ENCODE data around the gene PLCB1. TPM values are rescaled to one million over a fixed set of nuclear protein-coding genes. Genes with fewer than 3 reads are reported as not detected.
A peak's percentile ranks its signal among the peaks of the same experiment; 100 is the strongest.
"Not testable (repeated sequence)": the region's sequence is repeated elsewhere in the genome, so short reads cannot be mapped to it uniquely, and the experiment has no call there.

The PLCB1 gene
- total and polyA plus RNA-seq, 2 donors, result 16.8 to 147 TPM

GRCh38 chr20:8350225-8350624 is 218.2 kb downstream of the PLCB1 start:
- H3K4me1 ChIP-seq (ENCODE audit: insufficient read depth); H3K27ac ChIP-seq (ENCODE audit: low read depth); DNase-seq (ENCODE audit: extremely low spot score); H3K36me3 ChIP-seq (ENCODE audit: insufficient read depth); H3K4me3 ChIP-seq (ENCODE audit: low read depth, low read length): not testable (repeated sequence)
- 94% methylated on average over 2 of the region's 2 CpGs for WGBS

GRCh38 chr20:8352486-8352885 is 220.4 kb downstream of the PLCB1 start:
- 99% methylated on average over 1 of the region's 1 CpG for WGBS
- DNase-seq (ENCODE audit: extremely low spot score), result no peak
- Histone ChIP-seq H3K4me1 (ENCODE audit: insufficient read depth) (no peaks in the 10 kb centered on the region), H3K27ac (ENCODE audit: low read depth) (no peak overlapping the region), H3K4me3 (ENCODE audit: low read depth, low read length) (no peak overlapping the region), H3K36me3 (ENCODE audit: insufficient read depth) (no peaks in the 10 kb centered on the region)

DNA sequence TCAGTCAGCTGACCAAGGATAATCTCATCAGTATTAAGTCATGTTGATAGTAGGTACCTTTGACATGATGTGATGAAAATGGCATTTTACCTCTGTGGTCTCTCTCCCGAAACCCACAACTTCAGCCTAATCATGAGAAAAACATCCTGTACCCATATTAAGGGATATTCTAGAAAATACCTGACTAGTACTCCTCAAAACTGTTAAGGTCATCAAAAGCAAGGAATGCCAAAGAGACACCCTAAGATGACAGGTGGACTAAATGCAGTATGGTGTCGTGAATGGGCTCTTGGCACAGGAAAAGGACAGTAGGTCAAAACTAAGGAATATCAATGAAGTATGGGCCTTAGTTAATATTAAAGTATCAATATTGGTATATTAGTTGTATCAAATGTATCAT is 221.4 kb downstream of the PLCB1 start:
- Histone ChIP-seq H3K4me3 (ENCODE audit: low read depth, low read length) (no peak overlapping the region), H3K27ac (ENCODE audit: low read depth) (no peak overlapping the region), H3K4me1 (ENCODE audit: insufficient read depth) (no peaks in the 10 kb centered on the region), H3K36me3 (ENCODE audit: insufficient read depth) (no peaks in the 10 kb centered on the region)
- 97% methylated on average over 2 of the region's 2 CpGs for WGBS
- no peak for DNase-seq (ENCODE audit: extremely low spot score)

GRCh38 chr20:8355453-8355852 is 223.4 kb downstream of the PLCB1 start:
- no peaks in the 10 kb centered on the region for H3K36me3 ChIP-seq (ENCODE audit: insufficient read depth)
- no peak for DNase-seq (ENCODE audit: extremely low spot score)
- no peak overlapping the region for H3K27ac ChIP-seq (ENCODE audit: low read depth)
- H3K4me1 ChIP-seq (ENCODE audit: insufficient read depth), result no peaks in the 10 kb centered on the region
- 99% methylated on average over 3 of the region's 3 CpGs for WGBS
- H3K4me3 ChIP-seq (ENCODE audit: low read depth, low read length), result no peak overlapping the region

GRCh38 chr20:8356806-8357205 is 224.7 kb downstream of the PLCB1 start:
- DNase-seq (ENCODE audit: extremely low spot score), result no peak
- Histone ChIP-seq H3K27ac (ENCODE audit: low read depth) (no peak overlapping the region), H3K4me3 (ENCODE audit: low read depth, low read length) (no peak overlapping the region), H3K36me3 (ENCODE audit: insufficient read depth) (no peaks in the 10 kb centered on the region), H3K4me1 (ENCODE audit: insufficient read depth) (no peaks in the 10 kb centered on the region)
- 80% methylated on average over 2 of the region's 2 CpGs for WGBS

- DNase-seq (ENCODE audit: extremely low spot score), result no peak
- no peak overlapping the region for H3K27ac ChIP-seq (ENCODE audit: low read depth)
- H3K4me1 ChIP-seq (ENCODE audit: insufficient read depth), result no peaks in the 10 kb centered on the region
- no peak overlapping the region for H3K4me3 ChIP-seq (ENCODE audit: low read depth, low read length)
- WGBS, result 63% methylated on average over 2 of the region's 2 CpGs
- H3K36me3 ChIP-seq (ENCODE audit: insufficient read depth), result no peaks in the 10 kb centered on the region
These were observed 225.6 kb downstream of the PLCB1 start for GRCh38 chr20:8357703-8358102.

GRCh38 chr20:8360035-8360434 is 228.0 kb downstream of the PLCB1 start:
- Histone ChIP-seq H3K36me3 (ENCODE audit: insufficient read depth) (no peaks in the 10 kb centered on the region), H3K27ac (ENCODE audit: low read depth) (no peak overlapping the region), H3K4me1 (ENCODE audit: insufficient read depth) (no peaks in the 10 kb centered on the region), H3K4me3 (ENCODE audit: low read depth, low read length) (no peak overlapping the region)
- no peak for DNase-seq (ENCODE audit: extremely low spot score)
- 77% methylated on average over 2 of the region's 2 CpGs for WGBS

GRCh38 chr20:8361006-8361652 is 229.1 kb downstream of the PLCB1 start:
- Histone ChIP-seq H3K4me1 (ENCODE audit: insufficient read depth) (no peaks in the 10 kb centered on the region), H3K36me3 (ENCODE audit: insufficient read depth) (no peaks in the 10 kb centered on the region), H3K4me3 (ENCODE audit: low read depth, low read length) (no peak overlapping the region), H3K27ac (ENCODE audit: low read depth) (no peak overlapping the region)
- WGBS, result 59% methylated on average over 5 of the region's 5 CpGs
- no peak for DNase-seq (ENCODE audit: extremely low spot score)

DNA sequence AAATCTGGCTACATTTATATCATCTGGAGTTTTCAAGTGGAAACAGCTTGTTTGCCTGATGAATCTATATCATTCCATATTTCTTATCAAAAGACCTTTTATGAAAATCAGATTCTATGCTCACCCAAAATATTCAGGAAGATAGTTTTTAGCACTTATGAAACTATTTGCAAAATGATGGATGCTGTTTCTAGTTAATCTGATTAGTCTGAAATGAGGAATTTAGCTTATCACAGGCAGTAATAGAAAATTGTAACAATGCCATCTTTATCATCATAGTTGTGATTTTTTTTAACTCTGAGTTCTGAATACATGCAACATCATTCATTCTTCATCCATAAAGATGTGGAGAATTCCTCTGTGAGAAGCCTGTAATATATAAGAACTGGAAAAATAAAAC is 229.7 kb downstream of the PLCB1 start:
- no peak overlapping the region for H3K27ac ChIP-seq (ENCODE audit: low read depth)
- no peak for DNase-seq (ENCODE audit: extremely low spot score)

GRCh38 chr20:8362457-8362856 is 230.4 kb downstream of the PLCB1 start:
- no peak for DNase-seq (ENCODE audit: extremely low spot score)
- 85% methylated on average over 3 of the region's 3 CpGs for WGBS
- H3K4me3 ChIP-seq (ENCODE audit: low read depth, low read length), result no peak overlapping the region
- H3K36me3 ChIP-seq (ENCODE audit: insufficient read depth), result no peaks in the 10 kb centered on the region
- no peaks in the 10 kb centered on the region for H3K4me1 ChIP-seq (ENCODE audit: insufficient read depth)
- no peak overlapping the region for H3K27ac ChIP-seq (ENCODE audit: low read depth)

More for the DNA sequence above, 229.7 kb downstream of the PLCB1 start:
- no peaks in the 10 kb centered on the region for H3K4me1 ChIP-seq (ENCODE audit: insufficient read depth)
- no peaks in the 10 kb centered on the region for H3K36me3 ChIP-seq (ENCODE audit: insufficient read depth)
- no peak overlapping the region for H3K4me3 ChIP-seq (ENCODE audit: low read depth, low read length)

DNA sequence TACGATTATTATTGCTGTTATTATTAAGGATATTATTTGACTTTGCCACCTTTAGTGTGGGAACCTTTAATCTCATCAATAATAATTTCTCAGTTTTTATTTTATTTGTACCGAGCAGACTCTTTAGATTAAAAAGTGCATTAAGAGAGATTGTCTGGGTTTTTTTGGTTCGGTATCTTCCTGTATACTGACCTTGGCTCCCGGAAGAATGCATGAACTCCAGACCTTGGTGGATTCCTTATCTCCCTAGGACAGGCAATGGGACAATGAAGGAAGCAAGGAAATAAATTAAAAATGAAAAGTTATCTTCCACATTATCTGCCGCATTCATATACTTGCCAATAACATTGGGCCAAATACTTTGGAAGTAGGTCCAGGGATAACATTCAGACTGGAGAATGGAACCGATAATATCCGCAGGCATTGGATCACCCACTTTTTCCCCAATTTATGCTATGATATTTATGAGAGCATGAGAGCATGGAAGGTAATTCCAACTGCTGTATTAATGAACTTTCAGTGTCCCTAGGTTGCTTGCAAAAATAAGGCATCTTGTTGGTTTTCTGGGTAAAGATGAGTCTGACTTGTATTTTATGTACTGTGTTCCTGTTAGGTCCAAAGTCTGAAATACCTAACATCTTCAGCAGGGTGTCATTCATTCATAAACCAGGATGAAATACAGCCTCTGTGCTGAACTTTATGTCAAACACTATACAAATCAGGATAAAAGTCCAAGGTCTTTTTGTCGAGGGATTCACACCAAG is 232.1 kb downstream of the PLCB1 start:
- no peaks in the 10 kb centered on the region for H3K36me3 ChIP-seq (ENCODE audit: insufficient read depth)
- WGBS, result 92% methylated on average over 8 of the region's 8 CpGs
- H3K4me1 ChIP-seq (ENCODE audit: insufficient read depth), result no peaks in the 10 kb centered on the region
- no peak for DNase-seq (ENCODE audit: extremely low spot score)
- H3K4me3 ChIP-seq (ENCODE audit: low read depth, low read length), result no peak overlapping the region
- H3K27ac ChIP-seq (ENCODE audit: low read depth), result no peak overlapping the region

- Histone ChIP-seq H3K4me1 (ENCODE audit: insufficient read depth) (no peaks in the 10 kb centered on the region), H3K4me3 (ENCODE audit: low read depth, low read length) (no peak overlapping the region), H3K27ac (ENCODE audit: low read depth) (no peak overlapping the region), H3K36me3 (ENCODE audit: insufficient read depth) (no peaks in the 10 kb centered on the region)
- 87% methylated on average over 1 of the region's 1 CpG for WGBS
- DNase-seq (ENCODE audit: extremely low spot score), result no peak
These were observed 232.6 kb downstream of the PLCB1 start for GRCh38 chr20:8364734-8365078.

DNA sequence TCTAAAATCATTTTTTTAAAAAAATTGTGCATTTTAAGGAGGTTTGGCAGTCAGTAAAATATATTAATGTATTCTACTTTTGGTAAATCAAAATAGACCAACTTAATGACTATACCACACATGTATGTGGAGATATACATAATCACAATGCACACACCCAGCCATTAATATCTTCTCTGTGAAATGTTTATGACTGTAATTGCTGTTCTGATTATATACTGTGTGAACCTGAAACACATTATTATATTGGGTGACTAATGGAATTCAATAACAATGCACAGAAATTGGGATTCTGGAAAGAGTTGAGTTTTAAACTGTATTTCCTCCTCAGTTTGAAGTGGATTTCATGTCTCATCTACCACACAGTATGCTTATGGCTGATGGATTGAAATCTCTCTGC is 233.6 kb downstream of the PLCB1 start:
- Histone ChIP-seq H3K4me1 (ENCODE audit: insufficient read depth) (no peaks in the 10 kb centered on the region), H3K27ac (ENCODE audit: low read depth) (no peak overlapping the region), H3K36me3 (ENCODE audit: insufficient read depth) (no peaks in the 10 kb centered on the region), H3K4me3 (ENCODE audit: low read depth, low read length) (no peak overlapping the region)
- no peak for DNase-seq (ENCODE audit: extremely low spot score)

GRCh38 chr20:8366303-8366923 is 234.3 kb downstream of the PLCB1 start:
- DNase-seq (ENCODE audit: extremely low spot score), result no peak
- Histone ChIP-seq H3K36me3 (ENCODE audit: insufficient read depth) (no peaks in the 10 kb centered on the region), H3K4me3 (ENCODE audit: low read depth, low read length) (no peak overlapping the region), H3K27ac (ENCODE audit: low read depth) (peak overlapping the region; percentile 1), H3K4me1 (ENCODE audit: insufficient read depth) (no peaks in the 10 kb centered on the region)
- WGBS, result 71% methylated on average over 5 of the region's 5 CpGs
